HepG2 (cell line): Measurements from ENCODE around the gene ZNF75A. TPM values are rescaled to one million over a fixed set of nuclear protein-coding genes. Genes with fewer than 3 reads are reported as not detected.

Experiments used
- ATAC-seq: fragments of 200-7000 bp; cut with Tn5 transposase; 3 replicates; pipeline ENCODE4 v1.9.1; 2020; ENCODE audit warnings: mild to moderate bottlenecking, moderate library complexity
- BruUV-seq: library from RNA; stranded (reverse); fragments of 400-500 nt; replicated peaks from 2 replicates; lab custom pipeline; 2021; lab: Mats Ljungman, UMichigan
- CTCF ChIA-PET: fragments of 300-600 bp; formaldehyde crosslinking; extraction: SDS; loops from one replicate; lab custom pipeline; 2021; ENCODE audit warnings: low total read pairs, inconsistent platforms, low intra/inter-chr PET ratio; lab: Yijun Ruan, JAX
- POLR2A ChIA-PET: fragments of 350-600 bp; sonication (Branson Sonifier 250); formaldehyde crosslinking; loops from one replicate; lab custom pipeline; 2020; ENCODE audit warnings: antibody characterized with exemption, inconsistent platforms; lab: Yijun Ruan, JAX
- DNase-seq: peaks from one replicate; pipeline ENCODE4 v3.0.0-alpha.2; 2015; ENCODE audit warnings: low spot score
- FAIRE-seq: peaks from 3 replicates; lab custom pipeline; 2011; peaks lifted over from hg19 to GRCh38; lab: Jason Lieb, UNC
- H2AFZ ChIP-seq: one replicate; pipeline ENCODE4 v1.6.1; 2011; ENCODE audit warnings: low read length, inconsistent platforms
- H3K27ac ChIP-seq: fragments of 300-600 bp; 3 replicates; pipeline ENCODE4 v1.8.0; 2011; ENCODE audit warnings: mixed run types, mild to moderate bottlenecking, mixed read lengths, low read length, inconsistent platforms; ENCODE audit not compliant: insufficient read depth; ENCODE audit errors: extremely low read length
- H3K27me3 ChIP-seq, 2 experiments: fragments of 200-600 bp in 1 of 2; 2 replicates in 1 of 2; 3 replicates in 1 of 2; pipeline versions ENCODE4 v1.6.0 to v1.8.0; 2011; ENCODE audit warnings: low read length in 2 of 2, mild to moderate bottlenecking in 2 of 2, moderate library complexity in 2 of 2, inconsistent platforms in 1 of 2; ENCODE audit not compliant: insufficient read depth in 2 of 2, control insufficient read depth in 1 of 2
- H3K36me3 ChIP-seq, 2 experiments: fragments of 200-600 bp in 1 of 2; replicated peaks in 1 of 2; 2 replicates in 1 of 2; 3 replicates in 1 of 2; pipeline versions ENCODE4 v1.5.1 to v1.8.0; 2011; ENCODE audit warnings: low read length in 2 of 2, inconsistent platforms in 1 of 2; ENCODE audit not compliant: insufficient read depth in 2 of 2, control insufficient read depth in 1 of 2
- H3K4me1 ChIP-seq: 2 replicates; pipeline ENCODE4 v1.5.1; 2012; ENCODE audit warnings: low read length, inconsistent platforms; ENCODE audit not compliant: insufficient read depth
- H3K4me2 ChIP-seq: 2 replicates; pipeline ENCODE4 v1.6.0; 2011; ENCODE audit warnings: low read depth, low read length, inconsistent platforms
- H3K4me3 ChIP-seq, 3 experiments: fragments of 200-600 bp in 1 of 3; sonication (generic), shearing (Covaris generic) in 1 of 3; replicated peaks in 1 of 3; 2 replicates each; pipeline ENCODE4 v1.5.1; 2011 to 2016; ENCODE audit warnings: low read length in 3 of 3, inconsistent platforms in 2 of 3, low read depth in 2 of 3, mild to moderate bottlenecking in 2 of 3, control low read depth in 1 of 3, mixed read lengths in 1 of 3; ENCODE audit not compliant: insufficient read depth in 1 of 3
- H3K79me2 ChIP-seq: one replicate; pipeline ENCODE4 v1.6.1; 2011; ENCODE audit warnings: low read length, inconsistent platforms; ENCODE audit not compliant: insufficient read depth
- H3K9ac ChIP-seq: 2 replicates; pipeline ENCODE4 v1.6.0; 2011; ENCODE audit warnings: mild to moderate bottlenecking, low read depth, low read length, inconsistent platforms; ENCODE audit not compliant: insufficient read depth
- H3K9me3 ChIP-seq: 2 replicates; pipeline ENCODE4 v1.5.1; 2012; ENCODE audit warnings: mild to moderate bottlenecking, low read length
- H4K20me1 ChIP-seq: 2 replicates; pipeline ENCODE4 v1.6.0; 2011; ENCODE audit warnings: inconsistent platforms, mild to moderate bottlenecking, low read length, moderate library complexity; ENCODE audit not compliant: insufficient read depth
- ERF ChIP-seq: IDR thresholded peaks from 2 replicates; pipeline ENCODE4 v1.6.1; 2018; ENCODE audit warnings: missing biosample characterization, missing genetic modification reagents
- FOXA3 ChIP-seq: IDR thresholded peaks from 2 replicates; pipeline ENCODE4 v1.6.1; 2016; ENCODE audit warnings: missing genetic modification reagents, missing compliant biosample characterization
- NFRKB ChIP-seq: fragments of 450-650 bp; IDR thresholded peaks from 2 replicates; pipeline ENCODE4 v1.6.1; 2017
- NONO ChIP-seq, 2 experiments: fragments of 450-650 bp in 1 of 2; sonication (generic) in 1 of 2; formaldehyde crosslinking in 1 of 2; IDR thresholded peaks in 1 of 2; conservative IDR thresholded peaks in 1 of 2; 2 replicates each; pipeline versions ENCODE4 v1.6.1 to v1.8.0; 2017 to 2022; ENCODE audit warnings: mild to moderate bottlenecking in 1 of 2, missing genetic modification reagents in 1 of 2, moderate library complexity in 1 of 2
- RBAK ChIP-seq: sonication (generic); formaldehyde crosslinking; IDR thresholded peaks from 2 replicates; pipeline ENCODE4 v1.5.1; 2020; ENCODE audit warnings: mild to moderate bottlenecking, missing genetic modification reagents
- SAP130 ChIP-seq: IDR thresholded peaks from 2 replicates; pipeline ENCODE4 v1.6.1; 2016; ENCODE audit warnings: low read depth
- SMC3 ChIP-seq: IDR thresholded peaks from 2 replicates; pipeline ENCODE4 v1.6.1; 2011; ENCODE audit warnings: low read length, improper control_type of control experiment
- SPEN ChIP-seq: sonication (generic); formaldehyde crosslinking; IDR thresholded peaks from 2 replicates; pipeline ENCODE4 v1.5.1; 2020; ENCODE audit warnings: low read depth, mild to moderate bottlenecking, missing genetic modification reagents
- SRSF4 ChIP-seq: fragments of 200-400 bp; formaldehyde crosslinking; IDR thresholded peaks from one replicate; pipeline ENCODE4 v1.6.1; 2018; ENCODE audit warnings: mild to moderate bottlenecking, low read depth, low read length, moderate library complexity; ENCODE audit not compliant: poor library complexity, severe bottlenecking
- STAG1 ChIP-seq: sonication (generic); formaldehyde crosslinking; IDR thresholded peaks from 2 replicates; pipeline ENCODE4 v1.4.0; 2020; ENCODE audit warnings: missing genetic modification reagents
- TBL1XR1 ChIP-seq: fragments of 150-350 bp; IDR thresholded peaks from 2 replicates; pipeline ENCODE4 v1.6.1; 2014; ENCODE audit warnings: borderline replicate concordance, low read length; ENCODE audit not compliant: partially characterized antibody
- U2AF2 ChIP-seq: fragments of 200-400 bp; formaldehyde crosslinking; IDR thresholded peaks from 2 replicates; pipeline ENCODE4 v1.6.1; 2017; ENCODE audit warnings: low read depth, mild to moderate bottlenecking, low read length
- ZNF12 ChIP-seq: sonication (generic); formaldehyde crosslinking; IDR thresholded peaks from 2 replicates; pipeline ENCODE4 v1.5.0; 2020; ENCODE audit warnings: missing genetic modification reagents
- ZSCAN31 ChIP-seq: sonication (generic); formaldehyde crosslinking; IDR thresholded peaks from 2 replicates; pipeline ENCODE4 v1.5.0; 2020; ENCODE audit warnings: low read depth, mild to moderate bottlenecking, missing genetic modification reagents
- WGBS: methylation state at CpG from one replicate; pipeline ENCODE4 v1.1.6; 2017; ENCODE audit warnings: low lambda C conversion rate; 5-methylcytosine and 5-hydroxymethylcytosine counted together
- in situ Hi-C: cut with HindIII; loops from 2 replicates; pipeline ENCODE4 v1.10.0; 2017; ENCODE audit warnings: low pct_unique_long_range_greater_than_20kb; ENCODE audit not compliant: extremely low pct_ligation_motif_present
- intact Hi-C: fragments of 100-400 bp; cut with micrococcal nuclease; formaldehyde crosslinking; loops from one replicate; pipeline ENCODE4 v1.10.0; 2022; ENCODE audit not compliant: unreplicated experiment
- polyA plus RNA-seq, 8 experiments: library from polyadenylated mRNA; depleted of rRNA in 3 of 8; stranded (reverse) in 7 of 8; unstranded in 1 of 8; fragments of >200 nt; fragmentation: Illumina TruSeq in 4 of 8; extraction: Trizol in 4 of 8; gene quantifications; 2 replicates each; pipeline versions ENCODE4 v1.2.1 to v1.2.3, GENCODE V29; 2011 to 2016; ENCODE audit warnings: low read depth in 4 of 8, missing spikeins in 1 of 8, mixed read lengths in 1 of 8; ENCODE audit not compliant: insufficient read depth in 1 of 8
- total RNA-seq, 5 experiments: library from RNA; depleted of rRNA; stranded (reverse); fragments of >200 nt; fragmentation: Illumina TruSeq; extraction: Trizol; gene quantifications; 2 replicates each; pipeline ENCODE4 v1.2.3, GENCODE V29; 2016; ENCODE audit warnings: low read depth in 1 of 5
- TF ChIP-seq, protein P1 (sequence below): sonication (generic); formaldehyde crosslinking; IDR thresholded peaks from 2 replicates; pipeline ENCODE4 v1.5.1; 2020; ENCODE audit warnings: mild to moderate bottlenecking, missing genetic modification reagents, moderate library complexity
- TF ChIP-seq, protein P2 (sequence below): sonication (generic); formaldehyde crosslinking; conservative IDR thresholded peaks from 2 replicates; pipeline ENCODE4 v1.4.0; 2020; ENCODE audit warnings: missing genetic modification reagents
- TF ChIP-seq, protein P3 (sequence below), 2 experiments: sonication (generic) in 1 of 2; formaldehyde crosslinking in 1 of 2; IDR thresholded peaks; 2 replicates each; pipeline versions ENCODE4 v1.4.0 to v1.6.1; 2018 to 2020; ENCODE audit warnings: missing genetic modification reagents in 2 of 2, borderline replicate concordance in 1 of 2, low read depth in 1 of 2, mild to moderate bottlenecking in 1 of 2, missing biosample characterization in 1 of 2

ZNF75A gene
- total and polyA plus RNA-seq, 2 of the 13 experiments (the other 11 are each of a cell fraction or from before 2014, with no cell fraction given): 1.4 to 2.1 TPM

DNA sequence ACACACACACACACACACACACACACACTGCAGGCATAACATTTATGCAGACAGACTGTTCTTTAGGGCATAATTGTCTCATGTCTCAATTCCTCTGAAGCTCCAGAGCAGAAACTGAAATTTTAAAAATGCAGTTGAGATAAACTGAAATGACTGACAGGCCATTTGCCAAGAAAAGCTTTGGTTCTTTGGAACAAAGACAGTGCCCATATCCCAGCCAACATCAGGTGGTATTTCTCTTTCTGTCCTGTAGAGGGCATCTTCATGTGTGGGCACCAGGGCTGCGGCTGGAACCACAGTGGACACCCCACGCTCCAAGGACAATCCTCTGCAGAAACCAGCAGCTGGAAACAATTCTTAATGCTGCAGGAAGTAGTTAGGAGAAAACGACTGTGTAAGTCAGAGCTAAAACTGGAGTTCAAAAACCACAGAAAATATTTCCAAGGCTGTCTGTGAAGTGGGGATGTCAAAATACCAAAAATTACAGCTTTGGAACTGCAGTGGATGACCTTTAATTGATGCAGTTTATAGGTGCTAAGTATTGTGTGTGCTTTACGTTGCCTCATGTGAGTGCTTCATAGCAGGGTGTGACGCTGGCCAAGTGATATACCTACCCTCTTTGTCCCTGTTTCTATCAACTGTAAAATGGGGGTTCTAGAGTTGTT lies 38.3 kb upstream of the ZNF75A start:
- POLR2A ChIA-PET: interaction anchor here (0.9 to 4.6 kb wide), 6 partner anchors 8 to 190 kb away, joined by 3 to 64 read pairs (median 4); partner anchors contain the start of genes OR1F1 and ZNF263
- FAIRE-seq: peak; percentile 89
- no peak for TF ChIP-seq SRSF4
- TF ChIP-seq NFRKB: no peak
- TF ChIP-seq STAG1 (CRISPR knock-in tag): peak; percentile 67
- TF ChIP-seq TBL1XR1: no peak
- TF ChIP-seq U2AF2: no peak
- TF ChIP-seq, protein P1, sequence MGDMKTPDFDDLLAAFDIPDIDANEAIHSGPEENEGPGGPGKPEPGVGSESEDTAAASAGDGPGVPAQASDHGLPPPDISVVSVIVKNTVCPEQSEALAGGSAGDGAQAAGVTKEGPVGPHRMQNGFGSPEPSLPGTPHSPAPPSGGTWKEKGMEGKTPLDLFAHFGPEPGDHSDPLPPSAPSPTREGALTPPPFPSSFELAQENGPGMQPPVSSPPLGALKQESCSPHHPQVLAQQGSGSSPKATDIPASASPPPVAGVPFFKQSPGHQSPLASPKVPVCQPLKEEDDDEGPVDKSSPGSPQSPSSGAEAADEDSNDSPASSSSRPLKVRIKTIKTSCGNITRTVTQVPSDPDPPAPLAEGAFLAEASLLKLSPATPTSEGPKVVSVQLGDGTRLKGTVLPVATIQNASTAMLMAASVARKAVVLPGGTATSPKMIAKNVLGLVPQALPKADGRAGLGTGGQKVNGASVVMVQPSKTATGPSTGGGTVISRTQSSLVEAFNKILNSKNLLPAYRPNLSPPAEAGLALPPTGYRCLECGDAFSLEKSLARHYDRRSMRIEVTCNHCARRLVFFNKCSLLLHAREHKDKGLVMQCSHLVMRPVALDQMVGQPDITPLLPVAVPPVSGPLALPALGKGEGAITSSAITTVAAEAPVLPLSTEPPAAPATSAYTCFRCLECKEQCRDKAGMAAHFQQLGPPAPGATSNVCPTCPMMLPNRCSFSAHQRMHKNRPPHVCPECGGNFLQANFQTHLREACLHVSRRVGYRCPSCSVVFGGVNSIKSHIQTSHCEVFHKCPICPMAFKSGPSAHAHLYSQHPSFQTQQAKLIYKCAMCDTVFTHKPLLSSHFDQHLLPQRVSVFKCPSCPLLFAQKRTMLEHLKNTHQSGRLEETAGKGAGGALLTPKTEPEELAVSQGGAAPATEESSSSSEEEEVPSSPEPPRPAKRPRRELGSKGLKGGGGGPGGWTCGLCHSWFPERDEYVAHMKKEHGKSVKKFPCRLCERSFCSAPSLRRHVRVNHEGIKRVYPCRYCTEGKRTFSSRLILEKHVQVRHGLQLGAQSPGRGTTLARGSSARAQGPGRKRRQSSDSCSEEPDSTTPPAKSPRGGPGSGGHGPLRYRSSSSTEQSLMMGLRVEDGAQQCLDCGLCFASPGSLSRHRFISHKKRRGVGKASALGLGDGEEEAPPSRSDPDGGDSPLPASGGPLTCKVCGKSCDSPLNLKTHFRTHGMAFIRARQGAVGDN (CRISPR knock-in tag): no peak
- peak; percentile 26; the same call in 1 of the 2 replicates for TF ChIP-seq SAP130 (CRISPR knock-in tag)
- no peak for TF ChIP-seq SPEN (CRISPR knock-in tag)
- TF ChIP-seq ZNF12 (CRISPR knock-in tag): peak; percentile 12; the same call in 1 of the 2 replicates
- no peak for TF ChIP-seq NONO (IDR thresholded peaks at IDR 0.05)
- no peak for TF ChIP-seq NONO (CRISPR knock-in tag; conservative IDR thresholded peaks at IDR 0.05)
- no peak for TF ChIP-seq RBAK (CRISPR knock-in tag)
- TF ChIP-seq ZSCAN31 (CRISPR knock-in tag): no peak
- TF ChIP-seq ERF (CRISPR knock-in tag): no peak
- TF ChIP-seq, protein P2, sequence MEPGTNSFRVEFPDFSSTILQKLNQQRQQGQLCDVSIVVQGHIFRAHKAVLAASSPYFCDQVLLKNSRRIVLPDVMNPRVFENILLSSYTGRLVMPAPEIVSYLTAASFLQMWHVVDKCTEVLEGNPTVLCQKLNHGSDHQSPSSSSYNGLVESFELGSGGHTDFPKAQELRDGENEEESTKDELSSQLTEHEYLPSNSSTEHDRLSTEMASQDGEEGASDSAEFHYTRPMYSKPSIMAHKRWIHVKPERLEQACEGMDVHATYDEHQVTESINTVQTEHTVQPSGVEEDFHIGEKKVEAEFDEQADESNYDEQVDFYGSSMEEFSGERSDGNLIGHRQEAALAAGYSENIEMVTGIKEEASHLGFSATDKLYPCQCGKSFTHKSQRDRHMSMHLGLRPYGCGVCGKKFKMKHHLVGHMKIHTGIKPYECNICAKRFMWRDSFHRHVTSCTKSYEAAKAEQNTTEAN (CRISPR knock-in tag): no peak
- TF ChIP-seq, protein P3, sequence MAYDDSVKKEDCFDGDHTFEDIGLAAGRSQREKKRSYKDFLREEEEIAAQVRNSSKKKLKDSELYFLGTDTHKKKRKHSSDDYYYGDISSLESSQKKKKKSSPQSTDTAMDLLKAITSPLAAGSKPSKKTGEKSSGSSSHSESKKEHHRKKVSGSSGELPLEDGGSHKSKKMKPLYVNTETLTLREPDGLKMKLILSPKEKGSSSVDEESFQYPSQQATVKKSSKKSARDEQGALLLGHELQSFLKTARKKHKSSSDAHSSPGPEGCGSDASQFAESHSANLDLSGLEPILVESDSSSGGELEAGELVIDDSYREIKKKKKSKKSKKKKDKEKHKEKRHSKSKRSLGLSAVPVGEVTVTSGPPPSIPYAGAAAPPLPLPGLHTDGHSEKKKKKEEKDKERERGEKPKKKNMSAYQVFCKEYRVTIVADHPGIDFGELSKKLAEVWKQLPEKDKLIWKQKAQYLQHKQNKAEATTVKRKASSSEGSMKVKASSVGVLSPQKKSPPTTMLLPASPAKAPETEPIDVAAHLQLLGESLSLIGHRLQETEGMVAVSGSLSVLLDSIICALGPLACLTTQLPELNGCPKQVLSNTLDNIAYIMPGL (CRISPR knock-in tag; IDR thresholded peaks at IDR 0.05; ENCODE audit: borderline replicate concordance in 1 of 2, low read depth in 1 of 2): peak in 1 of 2 experiments; percentile 24; a peak in 1 of 4 replicates
- TF ChIP-seq FOXA3: 0 out of 2 replicates have a peak, but pooled peaks have one; percentile 20
- TF ChIP-seq SMC3: peak; percentile 78

More for the DNA sequence above, 38.3 kb upstream of the ZNF75A start:
- no peaks in the 10 kb centered on the region for H3K9me3 ChIP-seq
- CTCF ChIA-PET: interaction anchor here (0.6 kb wide), 1 partner anchor 99 kb away, joined by 3 read pairs; no protein-coding TSS in a partner anchor
- no peaks in the 10 kb centered on the region for H4K20me1 ChIP-seq
- intact Hi-C loops (loop anchor here (2.0 kb wide), 1 partner anchor 234 kb away; the partner anchor contains the start of gene CLUAP1), in situ Hi-C loops (no loop called here)
- ATAC-seq (no peak), DNase-seq (peak; percentile 58)
- no peak overlapping the region for H2AFZ ChIP-seq
- no peaks in the 10 kb centered on the region for H3K27me3 ChIP-seq
- no peaks in the 10 kb centered on the region for H3K79me2 ChIP-seq
- 49% methylated on average over 5 of the region's 5 CpGs for WGBS
- H3K4me1 ChIP-seq: peaks cover 58% of the 10 kb centered on the region
- peak overlapping the region; percentile 3; the same call in 1 of the 2 replicates for H3K4me2 ChIP-seq
- H3K27ac ChIP-seq: no peak overlapping the region
- no peaks in the 10 kb centered on the region for H3K36me3 ChIP-seq
- BruUV-seq: no TSS peak
- H3K9ac ChIP-seq: no peak overlapping the region
- H3K4me3 ChIP-seq: no peak overlapping the region
